SIG-M5 treated with dmso at 0.1 percent for 504 hours (cell line): ENCODE results near the gene UBE2D3.
A peak's percentile ranks its signal among the peaks of the same experiment; 100 is the strongest.
"Not testable (repeated sequence)": the region's sequence is repeated elsewhere in the genome, so short reads cannot be mapped to it uniquely, and the experiment has no call there.

Experiments used
- DNase-seq: peaks from one replicate; lab custom pipeline; 2025; ENCODE audit not compliant: unreplicated experiment; lab: John Stamatoyannopoulos, UW

The UBE2D3 gene

DNA sequence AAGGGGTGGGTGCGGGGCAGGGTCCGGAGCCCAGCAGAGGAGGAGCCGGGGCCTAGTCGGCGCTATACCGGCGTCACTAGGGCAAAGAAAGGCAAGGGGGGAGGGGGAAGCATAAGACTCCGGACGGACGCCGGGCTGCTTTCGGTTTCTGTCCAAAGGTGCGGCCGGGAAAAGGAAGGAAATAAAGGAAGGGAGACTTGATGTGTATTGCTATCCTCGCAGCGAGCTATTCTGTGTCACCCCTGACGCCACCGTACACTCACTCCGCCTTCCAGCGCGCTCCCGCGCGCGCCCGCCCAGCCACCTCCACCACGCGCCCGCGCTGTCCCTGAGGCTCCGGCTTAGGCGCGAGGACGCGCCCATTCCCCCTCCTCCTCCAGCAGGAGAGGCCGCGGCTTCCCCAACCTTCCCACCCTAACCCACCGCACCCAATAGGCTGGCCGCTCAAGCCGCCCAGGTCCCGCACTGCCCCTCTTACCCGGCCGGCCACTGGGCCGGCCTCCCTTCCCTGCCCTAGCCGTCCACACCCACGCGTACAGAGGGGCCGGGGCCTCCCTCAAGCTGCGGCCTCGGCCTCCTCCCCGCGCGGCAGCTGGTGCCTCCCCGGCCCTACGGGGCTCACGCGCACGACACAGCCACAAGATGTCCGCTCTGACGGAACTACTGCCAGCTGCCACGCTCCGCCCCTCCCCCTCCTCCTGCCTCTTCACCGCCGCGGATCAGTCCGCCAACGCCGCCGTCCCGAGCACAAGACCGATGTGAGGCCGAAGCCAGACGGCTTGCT lies at the start of gene UBE2D3:
Gene UBE2D3, minus strand, starts transcription at position 662 of the 784 bp plus-strand sequence. CDS start 1,043 bp downstream, outside the sequence.
- DNase-seq: peak; percentile 89

DNA sequence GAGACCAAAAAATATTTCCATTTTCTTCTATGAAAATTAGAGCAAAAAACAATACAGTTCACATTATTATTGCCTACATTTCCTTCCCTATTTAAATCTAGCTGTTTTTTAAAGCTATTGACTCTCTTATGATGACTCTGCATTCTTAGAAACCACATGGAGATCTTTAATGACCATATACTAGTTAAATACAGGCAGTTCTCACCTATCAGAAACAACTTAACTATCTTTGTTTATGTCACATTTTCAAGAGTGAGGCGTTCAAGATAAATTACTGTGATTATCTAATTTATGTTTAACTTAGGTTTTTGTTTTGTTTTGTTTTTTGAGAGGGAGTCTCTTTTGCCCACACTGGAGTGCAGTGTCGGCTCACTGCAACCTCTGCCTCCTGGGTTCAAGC lies 44.4 kb upstream of the UBE2D3 start:
- no peak for DNase-seq

DNA sequence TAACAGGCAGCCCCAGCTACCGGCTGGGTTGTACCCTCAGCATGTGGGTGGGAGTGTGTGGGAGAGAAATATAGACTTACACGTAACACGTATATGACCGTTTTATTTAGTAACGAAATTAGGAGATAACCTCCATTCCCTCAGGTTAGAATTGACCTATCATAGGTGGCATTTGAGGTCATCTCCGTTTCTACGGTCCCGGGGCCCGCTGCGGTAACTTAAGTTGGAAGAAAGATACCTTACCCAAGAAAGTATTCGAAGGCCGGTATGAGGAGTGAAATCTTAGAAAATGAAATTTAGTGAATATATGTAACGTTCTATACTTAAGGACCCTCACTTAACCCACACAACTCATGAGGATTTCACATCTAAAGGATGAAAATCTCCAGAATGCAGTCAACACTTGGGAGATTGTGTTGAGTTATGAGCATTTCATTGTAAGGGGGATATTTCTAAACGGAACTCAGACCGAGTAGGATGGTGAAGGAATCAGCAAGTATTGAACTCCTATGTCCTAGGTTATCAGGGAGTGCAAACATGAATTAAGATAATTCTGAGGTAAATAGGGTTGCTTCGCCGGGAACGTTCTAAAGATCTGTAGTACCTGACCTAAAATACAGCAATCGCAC lies 42.3 kb upstream of the UBE2D3 start:
- DNase-seq: no peak

DNA sequence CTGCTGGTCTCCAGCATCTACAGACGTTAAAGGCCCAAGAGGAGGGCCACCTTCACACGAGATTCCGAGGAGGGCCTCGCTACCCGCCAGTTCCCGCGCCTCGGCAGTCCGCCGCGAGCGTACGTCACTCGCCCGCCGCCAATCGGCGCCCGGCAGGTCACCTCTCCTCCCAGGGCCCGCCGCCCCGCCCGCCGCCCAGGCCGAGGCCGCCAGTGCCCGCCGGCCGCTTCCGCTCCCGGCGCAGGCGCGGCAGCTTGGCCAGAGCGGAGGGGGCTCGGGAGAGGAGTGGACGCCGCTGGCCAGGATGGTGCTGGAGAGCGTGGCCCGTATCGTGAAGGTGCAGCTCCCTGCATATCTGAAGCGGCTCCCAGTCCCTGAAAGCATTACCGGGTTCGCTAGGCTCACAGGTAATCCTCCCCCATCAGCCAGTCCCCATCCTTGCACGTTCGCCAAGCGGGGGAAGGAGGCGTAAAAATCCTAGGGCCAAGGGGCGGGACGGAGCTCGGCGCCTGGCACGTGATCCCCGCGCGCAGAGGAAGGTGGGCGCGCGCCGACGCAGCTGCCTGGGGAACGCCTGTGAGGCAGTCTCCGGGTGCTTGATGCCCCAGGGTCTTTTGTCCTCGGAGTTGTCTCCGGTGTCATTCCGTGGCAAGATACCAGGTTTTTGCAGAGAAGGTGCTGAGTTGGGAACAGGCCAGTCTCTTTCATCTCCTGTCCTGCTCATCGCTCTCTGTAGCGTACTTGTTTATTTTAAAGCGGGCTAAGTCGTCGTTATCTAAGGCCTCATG lies 41.6 kb upstream of the UBE2D3 start, which contains the start of gene CISD2:
Gene CISD2, plus strand, starts transcription at position 212 of the 788 bp plus-strand sequence. Its CDS starts 93 bp downstream, at position 305.
- peak; percentile 90 for DNase-seq

DNA sequence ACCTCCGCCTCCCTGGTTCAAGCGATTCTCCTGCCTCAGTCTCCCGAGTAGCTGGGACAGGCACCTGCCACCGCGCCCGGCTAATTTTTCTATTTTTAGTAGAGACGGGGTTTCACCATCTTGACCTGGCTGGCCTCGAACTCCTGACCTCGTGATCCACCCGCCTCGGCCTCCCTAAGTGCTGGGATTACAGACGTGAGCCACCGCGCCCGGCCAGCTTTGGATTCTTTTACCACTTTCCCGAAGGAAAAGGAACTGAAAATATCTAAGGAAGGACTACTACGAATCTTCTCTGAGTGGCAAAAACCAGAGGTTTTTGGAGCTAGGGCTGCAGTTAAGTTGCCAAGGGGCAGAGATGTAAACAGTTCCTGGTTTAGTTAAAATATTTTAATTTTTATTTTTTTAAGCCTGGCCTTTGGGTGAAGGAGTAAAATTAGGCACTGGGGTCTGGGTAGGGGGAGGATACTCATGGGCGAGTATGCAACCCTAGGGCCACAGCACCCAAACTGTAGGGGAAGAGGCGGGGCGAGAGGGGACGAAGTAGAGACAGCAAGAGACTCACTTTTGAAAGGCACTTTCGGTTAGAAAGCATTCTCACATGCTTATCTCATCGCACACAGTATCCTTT lies 40.9 kb upstream of the UBE2D3 start:
- DNase-seq: no peak

DNA sequence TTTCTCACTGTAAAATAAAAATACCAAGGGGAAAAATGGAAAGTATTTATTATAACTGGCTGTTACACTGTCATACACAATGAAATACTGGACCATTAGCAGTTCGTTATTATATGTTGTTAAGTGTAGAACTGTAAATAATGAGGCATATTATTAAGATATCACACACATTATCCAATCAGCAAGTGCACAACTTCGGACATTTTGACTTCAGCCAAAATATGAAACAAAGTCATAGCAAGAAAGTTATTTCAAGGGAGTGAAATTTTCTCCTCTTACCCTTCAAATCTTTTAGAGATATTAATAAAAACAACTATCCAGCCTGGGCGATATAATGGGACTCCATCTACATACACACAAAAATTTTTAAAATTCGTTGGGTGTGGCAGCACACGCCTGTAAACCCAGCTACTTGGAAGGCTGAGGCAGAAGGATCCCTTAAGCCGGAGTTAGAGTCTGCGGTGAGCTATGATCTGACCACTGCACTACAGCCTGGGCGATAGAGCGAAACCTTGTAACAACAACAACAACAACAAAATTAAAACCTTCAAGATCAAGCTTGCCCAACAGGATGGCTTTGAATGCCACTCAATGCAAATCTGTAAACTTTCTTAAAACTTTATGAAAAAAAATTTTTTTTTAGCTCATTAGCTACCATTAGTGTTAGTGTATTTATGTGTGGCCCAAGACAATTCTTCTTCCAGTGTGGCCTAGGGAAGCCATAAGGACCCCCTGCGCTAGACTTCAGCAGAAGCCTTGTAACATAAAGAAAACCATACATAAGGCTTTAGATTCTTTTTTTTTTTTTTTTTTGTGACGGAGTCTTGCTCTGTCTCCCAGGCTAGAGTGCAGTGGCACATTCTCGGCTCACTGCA lies 40.2 kb upstream of the UBE2D3 start:
- peak; percentile 18 for DNase-seq

DNA sequence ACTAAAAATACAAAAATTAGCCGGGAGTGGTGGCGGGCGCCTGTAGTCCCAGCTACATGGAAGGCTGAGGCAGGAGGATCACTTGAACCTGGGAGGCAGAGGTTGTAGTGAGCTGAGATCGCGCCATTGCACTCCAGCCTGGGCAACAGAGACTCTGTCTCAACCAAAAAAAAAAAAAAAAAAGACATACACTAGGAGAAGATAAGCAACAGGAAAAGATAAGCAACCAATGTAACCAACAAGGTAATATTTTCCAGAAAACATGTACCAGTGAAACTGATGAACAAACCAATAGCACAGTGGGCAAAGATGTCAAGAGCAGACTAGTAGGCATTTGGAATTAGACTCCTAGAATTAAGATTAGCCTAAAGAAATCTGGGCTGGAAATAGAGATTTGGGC lies 38.0 kb upstream of the UBE2D3 start:
- not testable (repeated sequence) for DNase-seq

DNA sequence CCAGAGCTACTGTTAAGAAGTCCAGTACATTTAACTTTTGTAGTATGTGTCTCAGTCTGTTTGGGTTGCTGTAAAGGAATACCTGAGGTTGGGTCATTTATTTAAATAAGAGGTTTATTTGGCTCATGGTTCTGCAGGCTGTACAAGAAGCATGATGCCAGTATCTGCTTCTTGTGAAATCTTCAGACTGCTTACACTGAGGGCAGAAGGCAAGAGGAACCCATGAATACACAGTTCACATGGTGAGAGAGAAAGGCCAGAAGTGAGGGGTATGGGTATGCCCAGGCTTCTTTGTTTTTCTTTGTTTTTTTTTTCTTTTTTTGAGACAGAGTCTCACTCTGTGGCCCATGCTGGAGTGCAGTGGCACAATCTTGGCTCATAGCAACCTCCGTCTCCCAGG lies 35.4 kb upstream of the UBE2D3 start:
- no peak for DNase-seq

DNA sequence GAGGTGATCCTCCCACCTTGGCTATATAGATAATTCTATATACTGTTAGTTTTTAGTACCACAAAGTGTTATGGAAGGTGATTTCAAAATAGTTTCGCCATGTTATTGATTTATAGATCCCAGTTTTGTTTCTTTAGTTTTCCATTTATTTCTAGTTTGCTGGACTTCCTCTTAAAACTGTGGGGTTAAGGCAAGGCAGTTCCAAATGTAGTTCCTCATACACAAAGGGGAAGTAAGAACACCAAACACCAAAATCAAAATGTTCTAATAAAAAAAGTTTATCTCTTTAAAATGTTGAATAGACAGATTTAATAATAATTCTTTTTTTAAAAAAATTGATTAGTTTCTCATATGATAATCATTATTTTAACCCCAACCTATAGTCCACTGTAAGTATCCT lies 34.7 kb upstream of the UBE2D3 start:
- DNase-seq: peak; percentile 71

DNA sequence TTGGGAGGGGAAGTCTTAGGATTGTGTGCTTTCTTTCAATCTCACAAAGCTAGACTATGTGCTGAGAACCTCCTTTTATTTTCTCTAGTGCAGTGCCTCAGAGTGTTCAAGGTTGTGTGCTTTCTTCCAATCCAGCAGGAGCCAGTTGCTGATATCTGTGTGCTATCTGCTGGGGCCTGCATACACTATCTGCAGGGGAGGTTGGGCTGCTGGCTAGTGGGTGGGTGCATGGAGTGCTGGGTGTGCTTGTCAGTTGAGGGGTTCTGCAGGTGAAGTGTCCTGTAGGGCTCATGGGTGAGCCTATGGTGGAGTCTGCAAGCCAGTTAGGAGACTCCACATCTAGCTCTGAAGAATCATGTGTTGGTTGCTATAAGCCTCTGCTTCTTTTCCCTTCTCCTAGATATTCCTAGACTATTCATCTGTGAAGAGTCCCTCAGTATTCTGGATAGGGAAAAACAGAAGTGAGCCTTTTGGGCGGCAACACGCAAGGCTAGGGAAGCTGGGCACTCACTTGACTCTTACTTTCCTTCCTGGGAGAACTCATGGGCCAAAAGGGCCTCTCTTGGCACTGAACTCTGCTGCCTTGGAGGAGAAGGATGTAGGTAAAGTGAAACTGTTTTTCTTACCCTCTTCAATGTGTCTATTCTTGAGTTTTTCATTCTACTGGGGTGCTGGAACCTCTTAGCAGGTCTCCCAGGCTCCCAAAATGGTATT lies 33.4 kb upstream of the UBE2D3 start:
- no peak for DNase-seq

DNA sequence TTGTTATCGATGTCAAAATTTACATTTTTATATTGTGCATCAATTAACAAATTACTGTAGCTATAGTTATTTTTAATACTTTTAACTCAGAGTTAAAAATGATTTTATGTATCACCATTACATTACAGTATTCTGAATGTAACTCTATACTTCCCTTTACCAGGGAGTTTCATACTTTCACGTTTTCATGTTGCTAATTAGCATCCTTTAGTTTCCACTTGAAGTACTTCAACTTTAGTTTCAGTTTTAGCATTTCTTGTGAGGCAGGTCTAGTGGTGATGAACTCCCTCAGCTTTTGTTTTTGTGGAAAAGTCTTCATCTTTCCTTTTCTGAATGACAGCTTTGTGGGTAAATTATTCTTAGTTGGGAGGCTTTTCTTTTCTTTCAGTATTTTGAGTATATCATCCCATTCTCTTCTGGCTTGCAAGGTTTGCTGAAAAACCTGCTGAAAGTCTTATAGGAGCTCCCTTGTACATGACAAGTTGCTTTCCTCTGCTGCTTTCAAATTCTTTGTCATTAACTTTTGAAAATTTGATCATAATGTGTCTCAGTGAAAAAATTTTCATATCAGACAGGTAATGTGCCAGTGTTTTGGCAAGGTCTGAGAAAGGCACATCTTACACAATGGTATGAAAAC lies 31.6 kb upstream of the UBE2D3 start:
- DNase-seq: no peak

DNA sequence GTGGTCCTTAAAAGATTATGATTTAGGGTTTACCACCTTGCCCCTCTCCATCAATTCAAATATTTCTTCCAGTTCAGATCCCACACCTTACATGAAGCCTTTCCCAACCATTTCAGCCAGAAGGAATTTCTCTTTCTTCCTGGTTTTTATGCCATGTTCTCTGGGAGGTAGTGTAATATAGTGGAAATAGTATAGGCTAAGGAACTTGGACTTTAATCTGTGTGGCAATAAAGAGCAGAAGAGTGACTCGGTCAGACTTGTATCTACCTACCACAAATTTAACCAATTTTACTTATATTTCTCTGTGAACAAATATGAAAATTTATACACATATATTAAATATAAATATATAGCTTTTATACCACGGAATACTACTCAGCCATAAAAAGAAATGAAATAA lies 23.0 kb upstream of the UBE2D3 start:
- DNase-seq: no peak

DNA sequence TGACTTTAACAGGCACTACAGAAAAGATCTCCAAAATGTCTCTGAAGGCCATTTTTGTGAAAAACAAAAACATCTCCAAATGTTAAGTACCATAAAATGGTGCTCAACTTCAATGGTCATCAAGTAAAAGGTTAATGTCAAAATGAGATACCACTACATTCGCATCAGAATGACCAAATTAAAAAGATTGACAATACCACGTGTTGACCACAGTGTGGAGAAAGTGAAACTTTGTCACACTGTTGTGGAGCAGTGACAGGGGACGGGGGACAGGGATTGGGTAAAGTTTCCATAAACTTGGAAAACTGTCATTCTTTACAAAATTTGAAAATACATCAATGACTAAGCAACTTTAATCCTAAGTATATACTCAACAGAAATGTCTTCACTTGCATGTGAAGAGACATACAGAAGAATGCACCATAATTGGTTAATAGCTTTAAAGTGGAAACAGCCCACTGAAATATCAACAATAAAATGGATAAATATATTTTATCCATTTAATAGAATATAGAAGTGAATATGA lies 22.3 kb upstream of the UBE2D3 start:
- DNase-seq: no peak

DNA sequence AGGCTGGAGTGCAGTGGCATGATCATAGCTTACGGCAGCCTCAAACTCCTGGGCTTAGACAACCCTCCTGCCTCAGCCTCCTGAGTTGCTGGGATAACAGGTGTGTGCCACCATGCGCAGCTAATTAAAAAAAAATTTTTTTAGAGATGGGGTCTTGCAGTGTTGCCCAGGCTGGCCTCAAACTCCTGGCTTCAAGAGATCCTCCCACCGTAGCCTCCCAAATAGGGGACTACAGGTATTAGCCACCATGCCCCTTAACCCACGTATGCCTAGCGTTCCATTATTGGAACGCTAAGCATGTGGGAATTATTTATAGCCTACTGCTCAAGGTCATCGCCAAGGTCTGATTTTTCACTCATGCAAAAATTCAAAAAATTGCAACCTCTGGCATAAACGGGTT lies 20.3 kb upstream of the UBE2D3 start:
- DNase-seq: no peak

DNA sequence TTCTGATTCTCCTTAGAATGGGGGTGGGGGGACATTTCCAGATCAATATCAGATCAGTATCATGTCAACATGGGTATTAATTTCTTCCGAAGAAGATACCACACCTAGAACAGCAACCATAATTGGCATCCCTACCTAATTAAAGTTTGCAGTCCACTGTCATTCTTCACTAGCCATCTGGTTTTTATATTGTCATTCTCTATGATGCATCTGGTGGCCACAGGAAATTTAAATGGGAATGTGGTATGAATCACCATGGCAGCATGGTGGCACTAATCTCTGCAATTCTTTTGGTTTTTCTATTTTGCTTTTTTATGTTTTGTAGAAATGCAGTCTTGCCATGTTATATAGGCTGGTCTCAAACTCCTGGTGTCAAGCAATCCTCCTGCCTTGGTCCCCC lies 16.6 kb upstream of the UBE2D3 start:
- no peak for DNase-seq

DNA sequence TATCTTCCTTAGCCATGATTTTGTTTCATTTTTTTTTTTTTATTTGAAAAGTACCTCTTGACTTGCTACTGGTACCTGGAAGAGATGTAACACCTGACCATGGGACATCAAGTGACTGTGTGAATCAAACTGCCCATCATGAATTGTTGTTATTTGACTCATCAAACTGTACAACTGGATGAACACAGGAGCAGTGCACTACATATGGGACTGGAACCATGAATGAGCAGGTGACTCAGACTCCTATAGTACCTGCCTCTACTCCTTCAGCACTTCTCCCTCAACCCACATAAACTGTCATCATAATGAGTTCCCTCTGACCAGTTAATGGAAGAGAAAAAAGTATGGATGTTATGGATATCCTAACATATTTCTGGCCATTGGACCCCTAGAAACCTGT lies 15.9 kb upstream of the UBE2D3 start:
- no peak for DNase-seq

DNA sequence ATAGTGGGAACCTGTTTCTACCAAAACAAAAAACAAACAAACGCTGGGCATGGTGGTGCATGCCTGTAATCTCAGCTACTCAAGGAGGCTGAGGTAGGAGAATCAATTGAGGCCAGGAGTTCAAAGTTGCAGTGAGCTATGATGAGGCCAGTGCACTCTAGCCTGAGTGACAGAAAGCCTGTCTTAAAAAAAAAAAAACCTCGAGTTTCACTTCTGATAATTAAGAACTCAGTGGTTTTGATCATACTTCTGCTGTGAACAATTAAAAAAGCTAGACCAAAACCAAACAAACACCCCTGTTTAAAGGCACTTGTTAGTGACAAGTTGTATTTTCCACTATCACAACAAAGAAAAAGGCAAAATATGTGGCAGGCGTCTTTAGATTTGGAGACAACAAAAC lies 15.0 kb upstream of the UBE2D3 start:
- DNase-seq: no peak

DNA sequence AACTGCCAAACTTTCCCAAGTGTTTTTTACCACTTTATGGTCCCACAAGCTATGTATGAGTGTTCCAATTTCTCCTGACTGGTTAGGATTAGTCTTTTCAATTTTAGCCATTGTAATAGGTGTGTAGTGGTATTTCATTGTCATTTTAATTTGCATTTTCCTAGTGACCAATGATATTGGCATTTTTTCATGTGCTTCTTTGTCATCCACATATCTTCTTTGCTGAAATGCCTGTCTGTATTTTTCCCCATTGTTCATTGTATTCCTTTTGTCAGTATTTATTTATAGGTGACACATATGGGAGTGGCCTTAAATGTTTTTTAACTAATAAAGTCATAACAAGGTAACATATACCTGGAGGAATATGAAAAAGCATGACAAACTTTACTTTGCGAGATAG lies 9.2 kb upstream of the UBE2D3 start:
- DNase-seq: no peak

DNA sequence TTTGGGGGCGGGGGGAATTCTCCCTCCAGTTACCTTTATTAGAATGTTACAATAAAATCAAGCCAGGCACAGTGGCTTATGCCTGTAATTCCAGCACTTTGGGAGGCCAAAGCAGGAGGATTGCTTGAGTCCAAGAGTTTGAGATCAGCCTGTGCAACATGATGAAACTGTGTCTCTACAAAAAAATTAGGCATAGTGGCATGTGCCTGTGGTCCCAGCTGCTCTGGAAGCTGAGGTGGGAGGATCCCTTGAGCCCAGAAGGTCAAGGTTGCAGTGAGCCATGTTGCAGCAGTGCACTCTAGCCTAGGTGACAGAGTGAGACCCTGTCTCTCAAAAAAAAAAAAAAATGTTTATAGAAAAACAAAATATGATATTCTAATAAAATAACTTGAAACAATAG lies 5.3 kb upstream of the UBE2D3 start:
- no peak for DNase-seq
